T1000 (cell line): ENCODE data around the gene ZNF260.

ENCODE experiments used
- DNase-seq: peaks from one replicate; lab custom pipeline; 2025; ENCODE audit warnings: mixed read lengths; lab: John Stamatoyannopoulos, UW

Gene ZNF260

DNA sequence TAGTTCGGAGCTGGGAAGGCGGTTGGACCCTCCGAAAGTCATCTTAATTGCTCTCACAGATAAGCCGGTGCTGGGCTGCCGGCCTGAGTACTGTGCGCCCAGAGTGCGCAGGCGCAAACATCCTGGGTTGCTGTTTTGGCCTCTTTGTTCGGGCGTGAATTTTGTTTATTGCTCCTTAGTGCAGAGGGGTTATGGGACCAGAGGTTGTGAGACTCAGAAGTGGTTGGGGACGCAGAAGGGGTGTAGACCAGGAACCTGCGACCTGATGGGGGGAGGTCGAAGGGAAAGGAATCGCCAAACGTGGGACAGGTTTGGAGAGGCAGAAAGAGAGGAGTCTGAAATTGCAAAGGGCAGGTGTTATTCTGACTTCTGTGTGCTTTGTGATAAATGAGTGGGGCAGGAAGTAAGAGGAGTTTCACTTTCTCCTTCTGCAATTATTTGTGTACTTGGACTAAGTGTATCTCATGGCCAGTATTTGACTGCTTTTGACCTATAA, 38.1 kb downstream of the ZNF260 start:
- no peak for DNase-seq

DNA sequence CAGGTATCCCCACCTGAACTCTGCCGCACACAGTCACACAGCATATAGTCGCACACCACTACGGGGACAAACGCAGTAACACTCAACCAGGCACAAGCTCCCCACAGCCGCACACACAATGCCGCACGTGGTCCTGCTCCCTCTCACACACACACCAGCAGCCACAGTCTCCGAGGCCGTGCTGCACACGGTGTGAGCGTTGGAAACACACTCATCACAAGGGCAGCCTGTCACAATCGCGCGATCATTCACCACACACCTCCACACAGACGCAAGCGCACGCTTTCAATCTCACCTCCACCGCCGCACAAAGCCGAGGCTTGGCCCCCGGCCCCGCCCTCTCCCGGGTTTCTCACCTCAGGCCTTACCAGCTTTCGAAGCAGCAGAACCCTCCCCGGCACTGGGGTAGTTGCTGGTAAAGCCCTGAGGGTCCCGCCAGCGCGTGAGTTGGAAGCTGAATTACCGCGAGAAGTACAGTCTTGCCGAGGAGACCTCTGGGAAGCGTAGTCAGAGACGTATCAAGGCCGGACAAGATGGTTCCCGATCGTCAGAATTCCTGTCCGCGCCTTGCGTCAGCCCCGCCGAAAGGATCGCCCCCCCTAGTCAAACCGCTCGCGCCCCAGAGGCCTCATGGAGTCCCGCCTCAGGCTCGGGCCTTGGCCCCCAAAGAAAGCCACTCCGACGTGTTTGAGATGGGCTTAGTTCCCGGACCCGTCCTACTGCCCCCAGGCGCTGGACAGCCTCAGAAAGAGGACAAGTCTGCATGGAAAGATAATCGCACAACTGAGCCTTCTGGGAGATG, 38.8 kb downstream of the ZNF260 start, which contains the start of gene ZNF566:
Gene ZNF566, minus strand, starts transcription at position 444 of the 802 bp plus-strand sequence. CDS start 13,004 bp downstream, outside the sequence.
- DNase-seq, result peak; percentile 97

DNA sequence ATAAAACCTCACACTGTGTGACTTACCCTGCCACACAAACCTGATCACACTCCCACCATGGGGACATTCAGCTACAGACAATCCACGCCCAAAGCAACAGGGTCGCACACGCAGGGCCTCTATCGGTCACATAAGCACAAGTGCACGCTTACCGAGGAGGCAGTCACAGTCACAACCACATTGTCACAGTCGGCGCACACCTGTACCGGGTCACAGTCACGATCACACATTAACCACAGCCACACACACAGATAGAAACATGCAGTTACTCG, 39.3 kb downstream of the ZNF260 start:
- no peak for DNase-seq

DNA sequence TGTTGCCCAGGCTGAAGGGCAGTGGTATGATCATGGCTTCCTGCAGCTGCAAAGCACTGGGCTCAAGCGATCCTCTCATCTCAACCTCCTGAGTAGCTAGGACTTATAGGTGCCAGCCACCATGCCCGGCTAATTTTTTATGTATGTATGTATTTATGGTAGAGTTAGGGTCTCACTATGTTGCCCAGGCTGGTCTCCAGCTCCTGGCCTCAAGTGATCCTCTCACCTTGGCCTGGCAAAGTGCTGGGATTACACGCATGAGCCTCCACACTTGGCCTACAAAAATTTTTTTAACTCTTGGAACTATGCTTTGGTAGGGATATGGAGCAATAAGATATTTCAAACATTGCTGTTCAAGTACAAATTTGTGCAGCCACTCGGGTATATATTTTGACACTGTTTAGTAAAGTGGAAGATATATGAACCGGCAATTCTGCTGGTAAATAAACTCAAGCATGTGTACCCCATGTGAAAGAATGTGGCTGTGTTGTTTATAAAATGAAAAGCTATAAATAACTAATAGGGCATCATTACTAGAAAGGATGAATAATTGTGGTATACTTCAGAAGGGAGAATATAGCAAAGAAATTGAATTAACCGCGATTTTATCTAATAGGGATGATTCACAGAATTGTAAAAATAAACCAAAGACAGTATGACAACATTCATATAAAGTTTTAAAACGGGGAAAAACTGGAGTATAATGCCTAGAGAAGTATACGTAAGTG, 39.8 kb downstream of the ZNF260 start:
- no peak for DNase-seq

DNA sequence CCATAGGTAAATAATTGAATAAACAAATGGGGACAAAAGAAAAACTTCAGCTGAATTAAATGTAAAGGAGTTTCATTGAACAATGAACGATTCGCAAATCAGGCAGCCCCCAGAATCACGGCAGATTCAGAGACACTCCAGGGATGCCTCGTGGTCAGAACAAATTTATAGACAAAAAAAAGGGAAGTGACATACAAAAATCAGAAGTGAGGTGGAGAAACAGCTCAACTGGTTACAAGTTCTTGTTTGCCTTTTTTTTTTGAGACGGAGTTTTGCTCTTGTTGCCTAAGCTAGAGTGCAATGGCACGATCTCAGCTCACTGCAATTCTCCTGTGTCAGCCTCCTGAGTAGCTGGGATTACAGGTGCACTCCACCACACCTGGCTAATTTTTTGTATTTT, 44.4 kb downstream of the ZNF260 start:
- DNase-seq, result no peak

DNA sequence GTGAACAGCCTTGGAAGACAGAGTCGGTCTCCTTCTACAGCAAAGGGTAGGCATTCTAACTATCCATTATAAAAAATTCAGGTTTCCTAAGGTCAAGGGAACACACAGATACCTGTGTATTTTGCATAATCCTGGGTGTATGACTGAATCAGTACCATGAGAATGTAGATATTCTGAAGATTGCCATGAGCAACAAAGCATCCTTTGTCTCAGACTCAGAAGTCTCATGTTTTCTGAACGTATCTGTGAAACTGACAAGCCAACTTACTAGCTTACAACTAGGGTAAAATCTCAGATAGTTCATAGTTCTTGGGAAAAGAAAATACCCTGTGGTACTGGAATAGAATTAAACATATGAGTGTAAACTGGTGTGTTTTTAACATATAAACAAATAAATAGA, 45.2 kb downstream of the ZNF260 start:
- no peak for DNase-seq
